Pancreas (tissue), 10 donors: ENCODE data around the gene CDH10. TPM values are rescaled to one million over a fixed set of nuclear protein-coding genes. Genes with fewer than 3 reads are reported as not detected.

ENCODE experiments used
- ATAC-seq, 4 donors: fragments of 200-7000 bp; cut with Tn5 transposase; one replicate each; pipeline versions ENCODE4 v1.8.0 to v1.9.1; 2020; ENCODE audit warnings: mild to moderate bottlenecking in 4 of 4, moderate library complexity in 4 of 4
- DNase-seq, 6 donors: peaks; one replicate each; pipeline ENCODE4 v3.0.0-alpha.2; 2020
- FAIRE-seq: peaks from 2 replicates; lab custom pipeline; 2012; peaks lifted over from hg19 to GRCh38; lab: Jason Lieb, UNC
- H3K27ac ChIP-seq, 4 donors: fragments of 200-600 bp; sonication (generic); 1 replicate in 3 of 4; 2 replicates in 1 of 4; pipeline versions ENCODE4 v1.5.0 to v1.8.0; 2020
- H3K27me3 ChIP-seq, 4 donors: fragments of 200-600 bp; one replicate each; pipeline ENCODE4 v1.8.0; 2021
- H3K36me3 ChIP-seq, 3 donors: fragments of 200-600 bp; sonication (generic) in 1 of 3; one replicate each; pipeline versions ENCODE4 v1.5.0 to v1.8.0; 2020 to 2021
- H3K4me1 ChIP-seq, 3 donors: fragments of 200-600 bp; one replicate each; pipeline ENCODE4 v1.8.0; 2021
- H3K4me3 ChIP-seq, 4 donors: fragments of 200-600 bp; sonication (generic) in 2 of 4; one replicate each; pipeline versions ENCODE4 v1.5.0 to v1.8.0; 2020 to 2021
- H3K9me3 ChIP-seq, 4 donors: fragments of 200-600 bp; one replicate each; pipeline ENCODE4 v1.8.0; 2021
- CTCF ChIP-seq, 4 donors: fragments of 200-600 bp; sonication (generic) in 3 of 4; IDR thresholded peaks; one replicate each; pipeline versions ENCODE4 v1.5.0 to v1.8.0; 2021; ENCODE audit warnings: antibody characterized with exemption in 4 of 4
- WGBS, 2 donors: extraction: QIAGEN DNeasy Blood & Tissue Kit; methylation state at CpG; one replicate each; pipeline ENCODE4 v1.1.7; 2013; 5-methylcytosine and 5-hydroxymethylcytosine counted together
- intact Hi-C, 3 donors: fragments of 100-400 bp; cut with DNase I; formaldehyde crosslinking; loops; one replicate each; pipeline versions ENCODE4 v1.11.1 to v1.14.2; 2022
- polyA plus RNA-seq, 2 donors: library from polyadenylated mRNA; stranded (reverse); fragments of 200-250 nt; gene quantifications; one replicate each; pipeline ENCODE4 v1.2.3, GENCODE V29; 2013
- total RNA-seq, 6 donors: library from RNA; stranded (reverse); fragmentation: NEBNext Ultra II Directional in 4 of 6; extraction: Animal tissue kit (Norgen Biotek cat#: 25700) in 4 of 6; gene quantifications; one replicate each; pipeline versions ENCODE4 v1.2.1 to v1.2.4, GENCODE V29; 2021 to 2023
- donor health status: healthy with polysubstance abuse.
- donor health status: DM: no; HTN: no; CAD: no; lungs with moderate emphysema.
- donor health status: DM: no; HTN: no; CAD: no.
- donor health status: control.
- donor health status: control.
- donor health status: Bipolar disorder and iron deficiency.
- donor health status: DM: yes; HTN: yes; CAD: no.
- donor health status: DM: no; HTN: no; CAD: no.
- donor health status: DM: no; HTN: no; CAD: no.
- donor health status: DM: yes; HTN: yes; CAD: no.

The CDH10 gene
- total and polyA plus RNA-seq, 8 donors = 0.14 to 2.9 (median 0.44) TPM

DNA sequence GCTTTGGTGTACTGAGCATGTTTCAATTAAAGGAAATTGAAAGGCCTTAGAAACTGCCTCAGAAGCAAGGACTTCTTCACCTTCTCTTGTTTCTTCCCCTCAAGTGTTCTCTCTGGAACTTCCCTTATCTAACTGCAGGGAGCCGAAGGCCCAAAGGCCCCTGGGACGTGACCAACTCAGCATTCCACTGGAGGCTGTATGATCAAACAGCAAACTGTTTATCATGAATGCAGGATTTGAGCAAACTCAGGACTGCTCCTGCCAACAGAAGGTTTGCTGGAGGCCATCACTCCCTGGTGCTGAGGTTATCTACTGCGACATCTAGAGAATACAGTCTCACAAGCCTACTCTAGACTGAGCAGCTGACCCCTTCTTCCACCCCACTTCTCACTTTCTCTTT is 4.8 kb upstream of the CDH10 start:
- ATAC-seq (no peak), FAIRE-seq (no peak), DNase-seq (no peak)
- H3K4me1 ChIP-seq = no peaks in the 10 kb centered on the region
- H3K4me3 ChIP-seq = no peak overlapping the region
- no peak for TF ChIP-seq CTCF (IDR thresholded peaks at IDR 0.05)
- peaks cover 0 to 20% (median 0%) of the 10 kb centered on the region in 4 donors for H3K27me3 ChIP-seq
- intact Hi-C loops = no loop called here
- 29 to 34% methylated on average over 3 of the region's 3 CpGs for WGBS, 2 donors
- H3K27ac ChIP-seq = no peak overlapping the region
- no peaks in the 10 kb centered on the region for H3K9me3 ChIP-seq
- no peaks in the 10 kb centered on the region for H3K36me3 ChIP-seq

DNA sequence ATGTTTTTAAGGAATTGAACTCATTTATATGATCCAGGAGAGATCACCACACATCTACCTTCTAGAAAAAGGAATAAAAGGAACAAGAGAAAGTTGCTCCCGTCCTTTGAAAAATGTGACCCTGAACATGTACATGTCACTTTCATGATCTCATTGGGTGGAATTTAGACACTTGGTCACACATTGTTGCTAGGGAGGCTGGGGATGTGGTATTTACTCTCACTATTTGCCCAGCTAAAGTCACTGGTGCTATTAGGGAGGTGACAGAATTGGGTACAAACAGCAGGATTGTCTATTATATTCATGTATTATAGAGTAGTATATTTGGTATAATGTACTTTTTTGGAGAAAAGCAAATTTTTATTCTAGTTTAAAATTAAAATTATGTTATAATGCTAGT is 2.1 kb upstream of the CDH10 start:
- ATAC-seq = peak in 2 of 4 donors; percentile 55 to 65
- Histone ChIP-seq H3K9me3 (no peaks in the 10 kb centered on the region), H3K4me1 (no peaks in the 10 kb centered on the region), H3K4me3 (no peak overlapping the region), H3K36me3 (no peaks in the 10 kb centered on the region), H3K27me3 (peaks cover 0 to 20% (median 1%) of the 10 kb centered on the region in 4 donors), H3K27ac (no peak overlapping the region)
- no peak for DNase-seq
- intact Hi-C loops = no loop called here
- WGBS, 2 donors = 38% methylated on average over 1 of the region's 1 CpG
- no peak for TF ChIP-seq CTCF (IDR thresholded peaks at IDR 0.05)
- FAIRE-seq = no peak

DNA sequence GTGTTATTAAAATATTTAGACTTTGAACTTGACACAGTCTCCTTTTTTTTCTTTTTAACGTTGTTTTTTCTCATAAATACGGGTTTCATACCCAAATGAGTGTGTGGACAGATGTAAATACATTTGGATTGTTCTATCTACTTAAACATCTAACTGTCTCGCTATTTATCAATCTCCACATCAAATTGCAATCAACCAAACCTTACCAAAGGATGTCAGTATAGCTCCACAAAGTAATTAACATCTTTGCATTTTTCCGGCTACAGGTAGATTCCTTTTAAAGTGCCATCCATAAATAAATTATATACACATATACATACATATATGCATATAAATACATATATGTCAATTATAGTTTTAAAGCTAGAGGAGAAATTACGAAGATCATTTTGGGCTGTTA is 705 bp upstream of the CDH10 start:
- ATAC-seq (no peak), FAIRE-seq (no peak), DNase-seq (no peak)
- no peaks in the 10 kb centered on the region for H3K9me3 ChIP-seq
- no peaks in the 10 kb centered on the region for H3K4me1 ChIP-seq
- no peak overlapping the region for H3K4me3 ChIP-seq
- WGBS, 2 donors = 17 to 25% methylated on average over 5 of the region's 5 CpGs
- H3K27me3 ChIP-seq = peaks cover 0 to 20% (median 1%) of the 10 kb centered on the region in 4 donors
- H3K27ac ChIP-seq = no peak overlapping the region
- intact Hi-C loops = no loop called here
- H3K36me3 ChIP-seq = no peaks in the 10 kb centered on the region
- TF ChIP-seq CTCF (IDR thresholded peaks at IDR 0.05) = no peak

DNA sequence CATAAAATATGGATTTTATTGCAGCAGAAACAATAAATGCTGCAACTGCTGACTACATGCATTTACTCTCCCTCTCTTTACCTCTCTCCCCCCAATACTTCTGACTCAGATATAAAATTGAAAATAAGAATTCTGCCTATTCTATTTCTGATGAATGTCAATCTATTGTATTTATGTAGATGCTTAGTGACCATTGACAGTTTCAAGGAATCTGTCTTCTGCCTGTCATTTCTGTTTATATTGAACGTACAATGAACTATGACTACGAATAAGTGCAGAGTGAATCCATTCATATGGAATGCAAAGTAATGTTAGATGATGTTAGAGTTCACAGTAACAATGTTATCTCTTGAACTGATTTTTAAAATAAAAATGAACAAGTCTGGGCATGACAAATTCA is 898 bp downstream of the CDH10 start:
- no peak for TF ChIP-seq CTCF (IDR thresholded peaks at IDR 0.05)
- Histone ChIP-seq H3K27ac (no peak overlapping the region), H3K4me3 (no peak overlapping the region), H3K4me1 (no peaks in the 10 kb centered on the region), H3K27me3 (peaks cover 0 to 20% (median 1%) of the 10 kb centered on the region in 4 donors), H3K9me3 (no peaks in the 10 kb centered on the region), H3K36me3 (no peaks in the 10 kb centered on the region)
- WGBS, 2 donors = 22 to 44% methylated on average over 2 of the region's 2 CpGs
- DNase-seq = no peak
- FAIRE-seq = no peak
- ATAC-seq = no peak
- intact Hi-C loops = no loop called here

- peaks cover 0 to 20% (median 1%) of the 10 kb centered on the region in 4 donors for H3K27me3 ChIP-seq
- no peak overlapping the region for H3K4me3 ChIP-seq
- intact Hi-C loops = no loop called here
- DNase-seq = no peak
- H3K9me3 ChIP-seq = no peaks in the 10 kb centered on the region
- no peak for TF ChIP-seq CTCF (IDR thresholded peaks at IDR 0.05)
- H3K4me1 ChIP-seq = no peaks in the 10 kb centered on the region
- ATAC-seq = no peak
- no peaks in the 10 kb centered on the region for H3K36me3 ChIP-seq
- WGBS, 2 donors = 16 to 28% methylated on average over 5 of the region's 5 CpGs
- FAIRE-seq = no peak
- H3K27ac ChIP-seq = no peak overlapping the region
Observed at GRCh38 chr5:24643156-24643555, 1.6 kb downstream of the CDH10 start.
